Esophagus muscularis mucosa (tissue), 4 donors: ENCODE measurements around the gene MAP3K20. TPM values are rescaled to one million over a fixed set of nuclear protein-coding genes. Genes with fewer than 3 reads are reported as not detected.
A peak's percentile ranks its signal among the peaks of the same experiment; 100 is the strongest.

Source experiments
- DNase-seq: peaks from one replicate; pipeline ENCODE4 v3.0.0-alpha.2; 2017; ENCODE audit errors: extremely low spot score
- H3K27ac ChIP-seq, 4 donors: fragments of 200-600 bp; sonication (generic); replicated peaks in 1 of 4; 1 replicate in 3 of 4; 2 replicates in 1 of 4; pipeline ENCODE4 v1.5.1; 2016 to 2019; ENCODE audit warnings: mild to moderate bottlenecking in 1 of 4
- H3K27me3 ChIP-seq, 4 donors: fragments of 200-600 bp; sonication (generic); one replicate each; pipeline versions ENCODE4 v1.5.1 to v1.6.0; 2016 to 2019
- H3K36me3 ChIP-seq, 4 donors: fragments of 200-600 bp; sonication (generic); one replicate each; pipeline ENCODE4 v1.5.1; 2016 to 2019
- H3K4me1 ChIP-seq, 4 donors: fragments of 200-600 bp; sonication (generic); one replicate each; pipeline ENCODE4 v1.5.1; 2016 to 2019
- H3K4me3 ChIP-seq, 4 donors: fragments of 200-600 bp; sonication (generic); 1 replicate in 2 of 4; 2 replicates in 2 of 4; pipeline ENCODE4 v1.5.1; 2016 to 2019; ENCODE audit warnings: mild to moderate bottlenecking in 4 of 4, moderate library complexity in 1 of 4
- H3K9me3 ChIP-seq, 4 donors: fragments of 200-600 bp; sonication (generic); 1 replicate in 3 of 4; 2 replicates in 1 of 4; pipeline ENCODE4 v1.5.1; 2016 to 2019
- CTCF ChIP-seq, 3 experiments: fragments of 200-600 bp in 2 of 3; fragments of 450-650 bp in 1 of 3; sonication (generic) in 2 of 3; IDR thresholded peaks; one replicate each; pipeline ENCODE4 v1.5.1; 2017 to 2019; ENCODE audit warnings: antibody characterized with exemption in 3 of 3, mild to moderate bottlenecking in 2 of 3, moderate library complexity in 1 of 3
- EP300 ChIP-seq: sonication (generic); formaldehyde crosslinking; IDR thresholded peaks from one replicate; pipeline ENCODE4 v1.6.1; 2017; ENCODE audit warnings: antibody characterized with exemption
- POLR2A ChIP-seq: fragments of 450-650 bp; IDR thresholded peaks from one replicate; pipeline ENCODE4 v1.6.1; 2017; ENCODE audit warnings: antibody characterized with exemption, moderate library complexity, mild to moderate bottlenecking, low read depth
- POLR2AphosphoS5 ChIP-seq, 2 donors: sonication (generic); formaldehyde crosslinking; IDR thresholded peaks; one replicate each; pipeline ENCODE4 v1.6.1; 2017; ENCODE audit warnings: antibody characterized with exemption in 2 of 2
- WGBS: methylation state at CpG from one replicate; pipeline ENCODE4 v1.1.5; 2018; 5-methylcytosine and 5-hydroxymethylcytosine counted together
- intact Hi-C: fragments of 100-400 bp; cut with DNase I; formaldehyde crosslinking; loops from one replicate; pipeline ENCODE4 v1.15.1; 2023
- total RNA-seq, 4 donors: library from RNA; depleted of rRNA; stranded (reverse); fragments of >200 nt; gene quantifications; one replicate each; pipeline versions ENCODE4 v1.1.0 to v1.2.1, GENCODE V29; 2016

MAP3K20 gene
- total RNA-seq, 4 donors from 2014 or later: 238 to 335 (median 267) TPM

- H3K27ac ChIP-seq: peak overlapping the region; percentile 41 to 53 (median 46)
- H3K4me1 ChIP-seq: peaks cover 8 to 33% (median 28%) of the 10 kb centered on the region in 4 donors
- TF ChIP-seq POLR2AphosphoS5 (IDR thresholded peaks at IDR 0.05) (peak in 1 of 2 donors; percentile 75), EP300 (no peak)
- DNase-seq: no peak
- no peaks in the 10 kb centered on the region for H3K36me3 ChIP-seq
- 10% methylated on average over 4 of the region's 4 CpGs for WGBS
- intact Hi-C loops: no loop called here
- H3K9me3 ChIP-seq: no peaks in the 10 kb centered on the region
- H3K4me3 ChIP-seq: no peak overlapping the region
- H3K27me3 ChIP-seq: no peaks in the 10 kb centered on the region
Observed at GRCh38 chr2:173048897-173049661, 26.6 kb upstream of the MAP3K20 start.

DNA sequence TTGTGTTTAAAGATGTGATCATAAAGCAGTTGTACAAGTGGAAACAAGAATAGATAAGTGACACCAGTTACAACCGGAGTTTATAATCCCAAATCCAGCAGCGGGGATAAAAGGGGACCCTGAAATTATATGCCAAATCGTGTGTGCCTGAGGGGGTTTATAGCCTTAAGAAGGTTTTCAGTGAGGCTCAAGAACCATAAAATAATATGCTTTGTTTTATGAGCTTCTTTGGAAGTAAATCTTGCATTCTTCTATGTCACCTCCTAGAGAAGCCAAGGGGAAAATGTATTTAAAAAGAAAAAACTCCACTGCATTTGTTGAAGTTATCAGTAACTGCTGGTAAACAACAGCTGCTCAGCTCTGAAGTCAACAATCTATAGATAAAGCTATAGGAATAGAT is 25.8 kb upstream of the MAP3K20 start:
- intact Hi-C loops: no loop called here
- no peak for TF ChIP-seq EP300
- TF ChIP-seq CTCF (IDR thresholded peaks at IDR 0.05): no peak
- TF ChIP-seq POLR2AphosphoS5 (IDR thresholded peaks at IDR 0.05): no peak
- TF ChIP-seq POLR2A: no peak

GRCh38 chr2:173050684-173051083 is 25.0 kb upstream of the MAP3K20 start:
- DNase-seq: no peak
- TF ChIP-seq POLR2AphosphoS5 (IDR thresholded peaks at IDR 0.05) (no peak), CTCF (IDR thresholded peaks at IDR 0.05) (no peak), EP300 (no peak), POLR2A (no peak)

More for the DNA sequence above, 25.8 kb upstream of the MAP3K20 start:
- H3K27ac ChIP-seq: peak overlapping the region; percentile 12 to 53 (median 44)
- no peaks in the 10 kb centered on the region for H3K27me3 ChIP-seq
- no peak overlapping the region for H3K4me3 ChIP-seq
- H3K36me3 ChIP-seq: no peaks in the 10 kb centered on the region
- H3K4me1 ChIP-seq: peaks cover 8 to 31% (median 23%) of the 10 kb centered on the region in 4 donors
- 96% methylated on average over 3 of the region's 3 CpGs for WGBS
- DNase-seq: no peak
- H3K9me3 ChIP-seq: no peaks in the 10 kb centered on the region

GRCh38 chr2:173051463-173052215 is 24.0 kb upstream of the MAP3K20 start:
- Histone ChIP-seq H3K36me3 (no peaks in the 10 kb centered on the region), H3K4me3 (no peak overlapping the region), H3K27me3 (no peaks in the 10 kb centered on the region), H3K27ac (no peak overlapping the region), H3K4me1 (peaks cover 8 to 26% (median 16%) of the 10 kb centered on the region in 4 donors), H3K9me3 (no peaks in the 10 kb centered on the region)
- intact Hi-C loops: no loop called here
- no peak for TF ChIP-seq POLR2A
- TF ChIP-seq CTCF (IDR thresholded peaks at IDR 0.05): no peak
- no peak for TF ChIP-seq POLR2AphosphoS5 (IDR thresholded peaks at IDR 0.05)
- no peak for TF ChIP-seq EP300
- DNase-seq: no peak
- 87% methylated on average over 7 of the region's 7 CpGs for WGBS

More at GRCh38 chr2:173050684-173051083, 25.0 kb upstream of the MAP3K20 start:
- WGBS: 89% methylated on average over 4 of the region's 4 CpGs
- H3K36me3 ChIP-seq: no peaks in the 10 kb centered on the region
- no peaks in the 10 kb centered on the region for H3K27me3 ChIP-seq
- intact Hi-C loops: no loop called here
- H3K9me3 ChIP-seq: no peaks in the 10 kb centered on the region
- H3K4me3 ChIP-seq: no peak overlapping the region
- no peak overlapping the region for H3K27ac ChIP-seq
- peaks cover 8 to 26% (median 16%) of the 10 kb centered on the region in 4 donors for H3K4me1 ChIP-seq

GRCh38 chr2:173053043-173053699 is 22.5 kb upstream of the MAP3K20 start:
- intact Hi-C loops: no loop called here
- 81% methylated on average over 3 of the region's 3 CpGs for WGBS
- H3K9me3 ChIP-seq: no peaks in the 10 kb centered on the region

More at GRCh38 chr2:173053043-173053699, 22.5 kb upstream of the MAP3K20 start:
- H3K27me3 ChIP-seq: no peaks in the 10 kb centered on the region
- H3K4me3 ChIP-seq: no peak overlapping the region
- no peaks in the 10 kb centered on the region for H3K36me3 ChIP-seq
- no peak for DNase-seq
- no peak overlapping the region for H3K27ac ChIP-seq
- no peak for TF ChIP-seq POLR2A
- no peak for TF ChIP-seq EP300
- TF ChIP-seq POLR2AphosphoS5 (IDR thresholded peaks at IDR 0.05): no peak
- TF ChIP-seq CTCF (IDR thresholded peaks at IDR 0.05): no peak
- H3K4me1 ChIP-seq: peaks cover 8 to 22% (median 14%) of the 10 kb centered on the region in 4 donors
